Stimulated activated CD4-positive, alpha-beta T cell treated with anti-CD3 and anti-CD28 coated beads, Interleukin-1b, Interleukin-23, amount 100 ng/mL, for 1 hour (primary cell): ENCODE data around the gene B3GAT3.
"Not testable (repeated sequence)": the region's sequence is repeated elsewhere in the genome, so short reads cannot be mapped to it uniquely, and the experiment has no call there.

Source experiments
- DNase-seq, 2 donors: peaks; one replicate each; pipeline ENCODE4 v3.0.0-alpha.2; 2020; ENCODE audit warnings: low read depth in 2 of 2

B3GAT3 gene

DNA sequence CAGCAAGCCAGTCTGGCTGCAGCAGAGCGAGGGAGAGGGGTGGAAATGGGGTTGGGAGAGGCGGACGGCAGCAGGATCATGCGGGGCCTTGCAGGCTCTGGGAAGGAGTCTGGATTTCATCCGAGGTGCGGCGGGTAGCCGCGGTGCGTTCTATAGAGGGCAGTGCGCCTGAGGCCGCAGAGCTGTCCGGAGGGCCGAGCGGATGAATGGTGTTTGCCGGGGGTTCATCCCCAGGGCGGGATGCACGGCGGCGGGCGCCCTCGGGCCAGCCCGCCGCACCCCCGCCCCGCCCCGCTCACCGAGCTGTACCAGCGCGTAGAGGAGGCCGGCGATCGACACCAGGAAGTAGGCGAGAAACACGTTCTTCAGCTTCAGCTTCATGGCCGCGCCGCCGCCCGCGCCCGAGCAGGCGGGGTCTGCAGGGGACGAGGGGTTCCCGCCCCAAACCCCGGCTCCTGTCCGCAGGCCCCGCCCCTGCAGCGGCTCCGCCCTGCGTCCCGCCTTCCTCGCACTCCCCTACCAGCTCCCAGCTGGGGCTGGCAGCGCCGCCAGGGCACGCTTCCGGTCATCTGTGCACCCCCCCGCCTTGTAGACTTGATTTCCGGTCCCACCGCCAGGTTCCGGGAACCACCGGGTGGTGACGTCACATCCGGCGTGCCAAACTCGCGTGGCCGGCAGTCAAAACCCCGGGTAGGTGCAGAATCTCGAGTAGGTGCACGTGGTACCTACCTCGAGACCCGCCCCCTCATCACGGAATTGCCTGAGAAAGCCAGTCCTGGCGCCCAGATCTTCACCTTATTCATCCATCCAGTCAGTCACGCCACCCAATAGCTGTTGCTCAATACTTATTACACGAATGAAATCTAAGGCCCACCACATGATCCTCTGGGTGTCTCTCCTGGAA lies at the start of gene B3GAT3:
TSS of gene B3GAT3 (minus strand) at position 420 of the 904 bp plus-strand sequence. CDS start at position 381, 39 bp downstream.
- peak; percentile 86 to 89 for DNase-seq

GRCh38 chr11:62671236-62671607 lies 49.4 kb upstream of the B3GAT3 start:
- DNase-seq = no peak

GRCh38 chr11:62669420-62670161 lies 47.8 kb upstream of the B3GAT3 start:
- DNase-seq = no peak

DNA sequence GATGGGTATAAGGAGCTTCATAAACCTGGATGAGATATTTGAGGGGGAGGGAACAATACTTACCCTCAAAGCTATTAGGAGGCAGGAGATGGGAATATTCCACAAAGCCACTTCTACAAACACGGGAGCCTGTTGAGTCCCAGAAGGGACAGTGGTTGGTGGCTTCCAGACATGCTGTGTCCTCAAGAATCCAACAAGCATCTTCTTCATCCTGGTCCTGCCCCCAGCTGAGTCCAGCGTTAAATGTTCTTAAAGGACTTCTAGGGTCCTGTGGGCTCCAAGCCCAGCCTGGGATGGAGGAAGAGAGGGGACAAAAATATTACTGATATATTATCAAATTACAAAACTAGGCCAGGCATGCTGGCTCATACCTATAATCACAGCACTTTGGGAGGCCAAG lies 45.7 kb upstream of the B3GAT3 start:
- DNase-seq = no peak

DNA sequence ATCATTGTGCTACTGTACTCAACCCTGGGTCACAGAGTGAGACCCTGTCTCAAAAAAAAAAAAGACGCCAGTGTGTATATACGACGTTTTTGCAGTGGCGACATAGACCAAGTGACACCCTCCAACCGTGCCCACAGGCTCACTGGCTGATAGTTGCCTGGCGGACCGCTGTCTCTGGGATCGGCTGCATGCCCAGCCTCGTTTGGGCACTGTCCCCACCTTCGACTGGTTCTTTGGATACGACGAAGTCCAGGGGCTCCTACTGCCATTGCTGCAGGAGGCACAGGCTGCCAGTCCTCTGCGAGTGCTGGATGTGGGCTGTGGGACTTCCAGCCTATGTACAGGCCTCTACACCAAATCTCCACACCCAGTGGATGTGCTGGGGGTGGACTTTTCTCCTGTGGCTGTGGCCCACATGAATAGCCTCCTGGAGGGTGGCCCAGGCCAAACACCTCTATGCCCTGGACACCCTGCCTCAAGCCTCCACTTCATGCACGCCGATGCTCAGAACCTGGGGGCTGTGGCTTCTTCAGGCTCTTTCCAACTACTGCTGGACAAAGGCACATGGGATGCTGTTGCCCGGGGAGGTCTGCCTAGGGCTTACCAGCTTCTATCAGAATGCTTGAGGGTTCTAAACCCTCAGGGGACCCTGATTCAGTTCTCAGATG lies 44.6 kb upstream of the B3GAT3 start:
- DNase-seq = no peak

- DNase-seq = no peak
Measured at GRCh38 chr11:62665599-62666258, 43.9 kb upstream of the B3GAT3 start.

GRCh38 chr11:62665075-62665598 lies 43.4 kb upstream of the B3GAT3 start, which contains the start of the genes C11orf98 and CSKMT:
Gene C11orf98 (minus strand): TSS chr11:62665210. CDS start chr11:62665169, 41 bp downstream.
Gene CSKMT (plus strand): TSS chr11:62665312. CDS start chr11:62665880, 568 bp downstream.
- DNase-seq = peak; percentile 92 to 94

GRCh38 chr11:62664405-62665074 lies 42.8 kb upstream of the B3GAT3 start:
- no peak for DNase-seq

DNA sequence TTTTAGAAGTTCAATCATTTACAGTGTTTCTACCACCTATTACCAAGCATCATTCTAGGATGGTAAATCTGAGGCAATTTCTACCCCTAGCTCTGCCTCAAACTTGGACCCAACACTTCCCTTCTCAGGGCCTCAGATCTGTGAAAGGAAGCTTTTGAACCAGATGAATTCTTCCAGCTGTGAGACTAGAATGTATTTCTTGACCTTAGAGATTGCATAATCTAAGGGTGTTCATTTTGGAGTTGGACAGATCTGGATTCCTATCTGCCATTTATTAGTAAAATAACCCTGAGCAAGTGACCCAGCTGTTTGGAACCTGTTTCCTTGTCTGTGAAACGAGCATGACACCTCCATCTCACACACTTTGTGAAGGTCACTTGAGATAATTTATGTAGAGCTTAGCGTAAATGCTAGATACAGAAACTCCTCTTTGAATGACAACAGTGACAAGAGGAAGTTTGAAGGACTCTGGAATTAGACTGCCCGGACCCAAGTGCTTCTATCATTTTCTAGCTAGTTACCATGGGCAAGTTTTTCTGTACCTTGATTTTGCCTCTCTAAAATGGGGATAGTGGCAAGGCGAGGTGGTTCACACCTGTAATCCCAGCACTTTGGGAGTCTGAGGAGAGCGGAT lies 35.1 kb upstream of the B3GAT3 start:
- no peak for DNase-seq

- no peak for DNase-seq
Measured at GRCh38 chr11:62654297-62654696, 32.5 kb upstream of the B3GAT3 start.

GRCh38 chr11:62652161-62653006 lies 30.6 kb upstream of the B3GAT3 start:
- no peak for DNase-seq

- DNase-seq = not testable (repeated sequence)
Measured at GRCh38 chr11:62650283-62650682, 28.5 kb upstream of the B3GAT3 start.

- DNase-seq = no peak
Measured at GRCh38 chr11:62649486-62649885, 27.7 kb upstream of the B3GAT3 start.

GRCh38 chr11:62648967-62649364 lies 27.2 kb upstream of the B3GAT3 start:
- no peak for DNase-seq

GRCh38 chr11:62648185-62648966 lies 26.6 kb upstream of the B3GAT3 start:
- DNase-seq = no peak

DNA sequence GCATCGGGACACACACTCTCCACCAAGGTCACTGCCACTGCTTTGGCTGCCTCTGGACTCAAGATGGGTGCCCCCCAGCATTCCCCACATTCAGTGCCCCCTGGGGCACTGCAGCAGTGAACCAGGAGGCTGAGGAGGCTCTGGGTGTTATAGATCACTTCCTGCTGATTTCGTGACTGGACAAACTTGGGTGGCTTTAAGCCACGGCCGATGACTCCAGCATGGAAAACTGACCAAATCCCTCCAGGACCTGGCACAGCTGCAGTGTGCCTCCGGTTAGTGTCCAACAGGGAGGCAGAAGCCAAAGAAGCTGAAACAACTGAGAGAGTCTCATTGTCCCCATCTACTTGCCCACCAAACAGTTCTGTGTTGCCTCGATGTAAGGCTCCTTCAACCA lies 25.8 kb upstream of the B3GAT3 start:
- no peak for DNase-seq

DNA sequence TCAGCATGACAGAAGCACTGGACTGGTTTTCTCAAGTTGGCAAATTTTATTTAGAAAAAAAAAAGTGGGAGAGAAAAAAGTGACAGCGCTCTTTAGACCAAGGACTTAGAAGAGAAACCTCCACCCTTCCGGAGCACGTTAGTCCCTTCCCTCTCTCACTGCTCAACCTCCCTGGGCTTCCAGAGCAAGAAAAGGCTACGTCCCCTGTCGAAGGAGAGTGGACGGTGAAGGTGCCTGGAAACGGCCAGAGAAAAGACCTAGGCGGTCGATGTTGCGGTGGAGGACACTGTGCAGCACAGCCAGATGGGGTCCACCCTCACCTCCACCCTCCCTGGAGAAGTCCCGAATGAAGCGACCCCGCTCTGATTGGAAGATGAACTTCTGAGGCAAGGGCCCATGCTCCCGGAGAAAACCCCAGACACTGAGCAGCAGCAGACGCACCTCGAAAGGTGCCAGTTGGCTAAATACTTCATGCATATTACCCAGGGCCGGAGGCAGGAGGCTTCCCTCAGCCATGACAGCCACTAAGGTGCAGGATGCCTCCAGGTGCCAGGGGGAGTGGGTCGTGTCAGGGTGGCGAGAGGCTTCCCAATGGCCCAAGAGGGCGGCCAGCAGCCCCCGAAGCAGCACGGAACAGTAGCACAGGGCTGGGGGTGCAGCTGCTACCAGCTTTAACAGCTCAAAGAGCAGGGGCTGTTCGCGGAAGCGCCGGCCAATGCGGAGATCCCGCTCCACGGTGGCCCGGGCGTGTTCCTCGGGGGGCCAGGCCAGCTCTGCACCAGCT lies 25.2 kb upstream of the B3GAT3 start:
- DNase-seq = no peak
